ENCODE data around the gene DNAH2. TPM values are rescaled to one million over a fixed set of nuclear protein-coding genes. Genes with fewer than 3 reads are reported as not detected.

Gene DNAH2
- total and polyA plus RNA-seq, 3 donors from 2014 or later = 11.7 to 24.9 (median 22.7) TPM

DNA sequence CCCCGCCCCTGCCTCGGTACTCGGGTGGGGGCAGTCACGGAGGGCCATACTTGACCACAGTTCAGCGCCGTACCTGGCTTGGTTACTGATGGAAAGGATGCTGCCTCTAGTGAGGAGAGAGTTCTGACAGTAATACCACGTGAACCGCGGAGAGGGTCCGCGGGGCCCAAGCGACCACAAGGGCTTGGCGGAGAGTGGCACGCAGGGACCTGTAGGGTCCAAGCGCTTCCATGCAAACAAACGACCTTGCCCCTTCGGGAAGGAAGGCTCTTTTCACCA is 125.7 kb downstream of the DNAH2 start:
- Histone ChIP-seq H3K36me3 (ENCODE audit: low read depth, missing control alignments) (no peaks in the 10 kb centered on the region), H3K9me3 (no peaks in the 10 kb centered on the region), H3K27me3 (no peaks in the 10 kb centered on the region), H3K27ac (peak overlapping the region; percentile 97), H3K4me1 (peaks cover 41% of the 10 kb centered on the region), H3K4me3 (peak overlapping the region; percentile 77 to 97)
- no peak for DNase-seq
- TF ChIP-seq POLR2A (IDR thresholded peaks at IDR 0.05) = no peak
- TF ChIP-seq, protein P1, sequence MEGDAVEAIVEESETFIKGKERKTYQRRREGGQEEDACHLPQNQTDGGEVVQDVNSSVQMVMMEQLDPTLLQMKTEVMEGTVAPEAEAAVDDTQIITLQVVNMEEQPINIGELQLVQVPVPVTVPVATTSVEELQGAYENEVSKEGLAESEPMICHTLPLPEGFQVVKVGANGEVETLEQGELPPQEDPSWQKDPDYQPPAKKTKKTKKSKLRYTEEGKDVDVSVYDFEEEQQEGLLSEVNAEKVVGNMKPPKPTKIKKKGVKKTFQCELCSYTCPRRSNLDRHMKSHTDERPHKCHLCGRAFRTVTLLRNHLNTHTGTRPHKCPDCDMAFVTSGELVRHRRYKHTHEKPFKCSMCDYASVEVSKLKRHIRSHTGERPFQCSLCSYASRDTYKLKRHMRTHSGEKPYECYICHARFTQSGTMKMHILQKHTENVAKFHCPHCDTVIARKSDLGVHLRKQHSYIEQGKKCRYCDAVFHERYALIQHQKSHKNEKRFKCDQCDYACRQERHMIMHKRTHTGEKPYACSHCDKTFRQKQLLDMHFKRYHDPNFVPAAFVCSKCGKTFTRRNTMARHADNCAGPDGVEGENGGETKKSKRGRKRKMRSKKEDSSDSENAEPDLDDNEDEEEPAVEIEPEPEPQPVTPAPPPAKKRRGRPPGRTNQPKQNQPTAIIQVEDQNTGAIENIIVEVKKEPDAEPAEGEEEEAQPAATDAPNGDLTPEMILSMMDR (IDR thresholded peaks at IDR 0.05) = no peak
- 0 to 2% methylated on average over 11 to 17 of the region's 17 CpGs for WGBS, 2 donors
- intact Hi-C loops (cut with DNase I; ENCODE audit: low total_unique reads) = loop anchor here (5.0 kb wide), 1 partner anchor 309 kb away; the partner anchor contains the start of gene PER1

- no peak for TF ChIP-seq POLR2A (IDR thresholded peaks at IDR 0.05)
- TF ChIP-seq, protein P1 (IDR thresholded peaks at IDR 0.05) = no peak
- peak overlapping the region; percentile 97 for H3K27ac ChIP-seq
- H3K4me1 ChIP-seq = peaks cover 37% of the 10 kb centered on the region
- H3K27me3 ChIP-seq = no peaks in the 10 kb centered on the region
- intact Hi-C loops (cut with DNase I; ENCODE audit: low total_unique reads) = loop anchor here (5.0 kb wide), 1 partner anchor 309 kb away; the partner anchor contains the start of gene PER1
- no peaks in the 10 kb centered on the region for H3K9me3 ChIP-seq
- 0 to 2% methylated on average over 31 to 57 of the region's 61 CpGs for WGBS, 2 donors
- peak; percentile 87 for DNase-seq
- H3K36me3 ChIP-seq (ENCODE audit: low read depth, missing control alignments) = no peaks in the 10 kb centered on the region
- peak overlapping the region; percentile 77 to 97 for H3K4me3 ChIP-seq
Measured at GRCh38 chr17:7843536-7844291, 126.2 kb downstream of the DNAH2 start.

DNA sequence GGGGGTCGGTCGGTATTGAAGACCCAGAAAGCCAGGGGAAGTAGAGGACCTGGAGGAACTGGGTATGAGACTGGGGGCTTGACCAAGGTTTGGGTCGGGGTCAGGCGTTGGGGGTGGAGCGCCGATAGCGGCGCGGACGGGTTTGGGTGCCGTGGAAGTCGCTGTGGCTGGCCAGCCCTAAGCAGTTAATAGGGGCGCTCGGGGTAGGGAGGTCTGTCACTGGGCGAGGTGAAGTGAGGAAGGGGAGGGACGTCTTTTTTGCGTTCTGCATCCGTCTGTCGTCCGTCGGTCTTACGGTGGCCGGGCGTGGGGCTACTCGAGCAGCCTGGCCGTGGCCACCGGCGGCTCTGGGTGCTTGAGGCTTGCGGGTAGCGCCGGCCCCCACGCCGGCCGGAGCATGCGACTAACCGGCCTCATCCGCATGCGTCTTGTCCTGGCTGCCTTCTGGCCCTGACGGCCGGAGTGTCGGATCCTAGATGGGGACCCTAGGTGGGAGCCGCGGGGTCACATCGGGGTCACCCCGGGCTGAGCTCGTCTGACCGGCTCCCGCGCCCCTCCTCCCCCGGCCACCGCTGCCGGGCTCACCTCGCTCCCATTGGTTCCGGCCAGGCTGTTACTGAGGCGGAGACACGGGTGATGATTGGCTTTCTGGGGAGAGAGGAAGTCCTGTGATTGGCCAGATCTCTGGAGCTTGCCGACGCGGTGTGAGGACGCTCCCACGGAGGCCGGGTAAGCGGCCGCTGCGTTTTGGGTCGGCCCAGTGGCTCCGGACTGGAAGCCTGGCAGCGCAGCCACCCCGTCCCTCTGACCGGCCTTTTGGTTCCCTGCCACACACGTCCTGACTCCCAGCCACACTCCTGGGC is 127.0 kb downstream of the DNAH2 start:
- intact Hi-C loops (cut with DNase I; ENCODE audit: low total_unique reads) = loop anchor here (5.0 kb wide), 1 partner anchor 308 kb away; the partner anchor contains the start of gene PER1
- peak; percentile 97 for DNase-seq
- 0 to 1% methylated on average over 24 to 45 of the region's 71 CpGs for WGBS, 2 donors
- peak overlapping the region; percentile 77 to 97 for H3K4me3 ChIP-seq
- peaks cover 29% of the 10 kb centered on the region for H3K4me1 ChIP-seq
- peak overlapping the region; percentile 97 for H3K27ac ChIP-seq
- H3K9me3 ChIP-seq = no peaks in the 10 kb centered on the region
- no peaks in the 10 kb centered on the region for H3K27me3 ChIP-seq
- TF ChIP-seq POLR2A (IDR thresholded peaks at IDR 0.05) = peak; percentile 31
- TF ChIP-seq, protein P1 (IDR thresholded peaks at IDR 0.05) = no peak
- no peaks in the 10 kb centered on the region for H3K36me3 ChIP-seq (ENCODE audit: low read depth, missing control alignments)

- H3K27ac ChIP-seq = peak overlapping the region; percentile 18 to 97
- no peaks in the 10 kb centered on the region for H3K9me3 ChIP-seq
- peak overlapping the region; percentile 77 to 97 for H3K4me3 ChIP-seq
- TF ChIP-seq, protein P1 (IDR thresholded peaks at IDR 0.05) = no peak
- TF ChIP-seq POLR2A (IDR thresholded peaks at IDR 0.05) = no peak
- no peaks in the 10 kb centered on the region for H3K36me3 ChIP-seq (ENCODE audit: low read depth, missing control alignments)
- WGBS, 2 donors = 37 to 45% methylated on average over 8 to 15 of the region's 15 CpGs
- DNase-seq = no peak
- no peaks in the 10 kb centered on the region for H3K27me3 ChIP-seq
- peaks cover 19% of the 10 kb centered on the region for H3K4me1 ChIP-seq
- intact Hi-C loops (cut with DNase I; ENCODE audit: low total_unique reads) = no loop called here
Measured at GRCh38 chr17:7845359-7846062, 128.0 kb downstream of the DNAH2 start.

All from testis (tissue), 3 donors.